GM21526 (cell line): ENCODE data around the gene OSBPL3.

Experiments
- ATAC-seq: cut with Tn5 transposase; IDR thresholded peaks from one replicate; pipeline ENCODE4 v1.9.1; 2021; ENCODE audit warnings: moderate library complexity; ENCODE audit not compliant: unreplicated experiment, low FRiP score

Gene OSBPL3

DNA sequence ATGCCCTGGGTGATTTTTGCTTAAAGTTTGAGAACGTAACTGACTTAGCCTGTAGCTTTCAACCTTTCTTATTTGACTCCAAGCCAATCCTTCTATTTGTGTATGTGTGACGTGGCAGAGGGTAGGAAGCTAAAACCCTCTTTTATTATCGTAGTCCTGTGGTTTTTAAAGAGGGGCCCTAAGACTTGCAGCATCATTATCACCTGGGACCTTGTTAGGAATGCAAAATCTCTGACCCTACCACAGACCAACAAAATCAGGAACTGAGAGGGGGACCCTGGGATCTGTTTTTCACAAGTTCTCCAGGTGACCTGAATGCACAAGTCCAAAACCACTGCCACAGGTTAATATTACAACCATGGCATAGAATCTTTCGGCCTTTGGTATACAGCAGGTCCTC, 80.1 kb downstream of the OSBPL3 start:
- ATAC-seq, result no peak

DNA sequence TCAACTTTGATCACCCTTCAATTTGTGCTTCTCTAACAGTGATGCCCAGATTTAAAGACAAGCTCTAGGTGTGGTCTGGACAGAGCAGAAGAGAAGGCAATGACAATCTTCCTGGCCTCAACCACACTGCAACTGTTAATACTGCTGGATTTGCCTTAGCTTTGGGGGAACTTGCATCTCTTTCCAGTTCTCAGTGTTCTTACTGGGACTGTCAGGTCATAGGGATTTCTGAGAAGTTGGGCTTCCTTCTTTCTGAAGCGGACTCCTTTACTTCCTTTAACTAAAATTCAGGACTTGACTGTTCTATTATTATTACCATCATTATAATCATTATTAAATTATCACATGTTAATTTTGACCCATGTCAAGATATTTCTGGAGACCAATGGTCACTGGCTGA, 80.8 kb downstream of the OSBPL3 start:
- no peak for ATAC-seq

DNA sequence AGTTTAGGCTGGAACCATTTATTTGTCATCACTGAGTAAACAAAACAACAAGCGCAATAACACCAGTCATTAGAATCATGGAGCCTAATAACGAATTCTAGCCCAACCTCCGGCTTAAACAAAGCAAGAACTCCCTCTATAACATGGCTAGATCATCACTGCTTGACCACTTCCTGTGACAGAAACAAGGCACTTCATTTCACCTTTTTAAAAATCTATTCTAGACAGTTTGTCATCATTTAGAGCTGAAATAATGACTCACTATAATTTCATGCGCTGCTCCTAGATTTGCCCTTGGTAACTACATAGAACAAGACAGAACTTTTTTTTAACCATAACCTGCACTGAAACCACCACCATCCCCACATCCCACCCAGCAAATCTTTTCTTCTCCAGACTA, 81.3 kb downstream of the OSBPL3 start:
- no peak for ATAC-seq

DNA sequence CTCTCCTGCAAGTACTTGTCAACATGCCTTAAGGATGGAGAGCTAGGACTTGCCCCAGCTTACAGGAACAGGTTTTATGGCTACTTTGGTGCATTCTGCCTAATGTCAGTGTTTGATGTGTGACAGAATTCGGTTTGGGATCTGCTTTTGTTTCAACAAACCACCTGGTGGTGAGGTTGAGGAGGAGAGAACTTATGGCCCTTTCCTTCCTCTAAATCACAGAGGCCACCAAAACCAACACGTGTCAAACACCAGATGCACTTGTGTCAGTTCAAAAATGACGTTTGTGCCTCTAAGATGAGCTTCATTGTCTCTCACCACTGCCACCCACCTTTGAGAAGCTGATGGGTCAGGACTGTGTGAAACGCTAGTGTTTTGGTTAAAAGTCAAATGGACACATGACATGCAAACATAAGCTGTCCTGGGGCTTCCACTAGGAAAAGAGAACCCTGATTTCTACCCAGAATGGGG, 83.9 kb downstream of the OSBPL3 start:
- peak; percentile 81 for ATAC-seq

DNA sequence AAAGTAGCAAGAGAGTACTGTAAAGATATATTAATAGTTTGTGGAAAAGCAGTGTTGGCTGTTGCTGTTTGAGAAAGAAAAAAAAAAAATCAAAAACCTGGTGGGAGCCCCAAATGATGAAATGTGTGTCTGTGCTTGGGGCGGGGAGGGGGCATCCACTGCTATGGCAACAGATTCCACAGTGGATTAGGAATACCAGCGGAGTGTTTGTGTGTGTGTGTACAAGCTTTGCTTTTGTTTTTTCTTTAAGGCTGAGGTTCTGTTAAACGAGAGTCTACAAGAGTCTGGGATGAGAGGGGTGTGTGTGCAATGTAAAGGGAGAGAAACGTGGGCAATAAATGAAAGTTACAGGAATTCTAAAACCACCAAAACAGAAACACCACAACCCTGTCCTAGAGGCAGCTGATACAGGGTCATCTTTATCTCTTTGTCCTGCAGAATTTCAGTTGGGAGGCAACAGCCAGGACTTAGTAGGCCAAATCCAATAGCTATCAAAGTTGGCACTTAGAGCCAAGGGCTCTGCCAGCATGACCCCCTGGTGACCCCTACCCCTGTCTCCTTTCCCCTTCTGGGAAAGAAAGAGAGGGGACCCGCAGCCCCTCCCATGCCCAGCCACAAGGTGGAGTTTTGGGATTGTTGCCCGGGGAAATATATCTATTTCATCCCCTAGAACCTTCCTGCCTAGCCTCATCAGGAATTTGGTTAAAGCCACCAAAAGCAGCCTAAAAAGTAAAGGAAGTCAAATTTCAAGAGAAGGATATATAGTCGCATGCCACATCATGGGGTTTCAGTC, 85.4 kb downstream of the OSBPL3 start:
- ATAC-seq, result no peak

DNA sequence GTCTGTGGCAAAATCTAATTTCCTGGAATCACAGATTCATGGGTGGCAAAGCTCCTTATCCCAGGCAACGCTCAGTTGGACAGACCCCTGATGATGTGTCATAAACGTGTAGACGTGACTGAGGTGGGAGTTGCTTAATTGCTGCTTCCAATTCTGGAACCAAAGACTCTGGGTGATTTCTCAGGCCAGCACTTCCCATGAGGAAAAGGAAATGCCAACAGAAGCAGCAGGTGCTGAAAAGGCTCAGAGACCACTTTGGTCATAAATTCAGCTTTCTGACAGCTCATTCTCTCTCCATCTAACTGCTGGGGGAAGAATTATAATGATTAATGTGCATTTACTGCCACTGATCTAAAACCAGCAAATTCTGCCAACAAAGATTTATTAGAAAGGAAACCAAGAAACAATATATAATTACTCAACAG, 88.7 kb downstream of the OSBPL3 start:
- ATAC-seq, result no peak

DNA sequence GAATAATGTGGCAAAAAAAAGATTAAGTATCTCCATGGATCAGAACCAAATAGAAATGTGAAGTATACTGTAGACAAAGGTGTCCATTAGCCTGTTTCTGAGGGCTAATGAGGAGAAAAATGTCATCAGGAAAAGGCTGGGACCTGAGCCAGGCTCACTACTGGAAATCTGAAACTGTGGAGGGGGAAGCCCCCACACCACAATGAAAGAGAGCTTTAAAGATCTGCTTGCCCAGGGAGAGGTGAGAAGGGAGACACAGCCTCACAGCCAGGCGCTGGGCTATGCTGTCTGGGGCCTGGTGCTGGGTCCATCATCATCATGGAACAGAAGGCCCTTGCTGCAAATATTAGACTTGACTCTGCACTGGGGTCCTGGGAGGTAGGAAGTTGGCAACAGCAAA, 90.4 kb downstream of the OSBPL3 start:
- no peak for ATAC-seq

DNA sequence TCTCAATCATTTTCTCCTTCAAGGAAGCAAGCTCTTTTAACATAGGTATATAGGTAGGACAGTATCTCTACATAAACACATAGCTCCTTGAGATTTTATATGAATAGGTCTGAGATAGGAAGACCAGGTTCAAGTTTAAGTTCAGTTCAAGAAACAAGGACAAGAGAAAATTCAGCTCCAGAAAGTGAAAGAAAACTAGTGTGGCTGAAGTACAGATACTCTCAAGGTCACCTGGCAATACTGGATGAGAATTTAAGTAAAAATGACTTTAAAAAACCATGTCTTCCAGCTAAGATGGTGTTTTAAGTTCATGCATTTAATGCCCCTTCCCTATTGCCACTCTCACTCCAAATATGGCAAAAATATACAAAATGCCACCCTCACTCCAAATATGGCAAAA, 91.3 kb downstream of the OSBPL3 start:
- no peak for ATAC-seq

DNA sequence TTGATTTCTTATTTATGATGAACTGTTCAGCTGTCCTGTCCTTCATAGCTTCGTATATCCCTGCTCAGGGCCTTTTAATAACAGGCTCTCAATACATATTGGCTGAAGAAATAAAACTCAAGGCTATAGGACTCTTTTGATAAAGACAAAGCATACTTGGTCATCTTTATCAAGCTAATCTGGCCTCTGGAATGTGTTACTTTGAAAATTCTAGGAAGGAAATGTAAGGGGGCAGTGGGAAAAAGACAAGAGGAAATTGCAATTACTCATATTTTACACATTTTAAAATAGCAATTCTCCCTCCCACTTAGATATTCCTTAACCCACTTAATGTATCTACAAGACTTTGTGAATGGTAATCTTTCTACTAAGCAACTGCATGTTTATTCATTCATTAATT, 94.3 kb downstream of the OSBPL3 start:
- no peak for ATAC-seq

DNA sequence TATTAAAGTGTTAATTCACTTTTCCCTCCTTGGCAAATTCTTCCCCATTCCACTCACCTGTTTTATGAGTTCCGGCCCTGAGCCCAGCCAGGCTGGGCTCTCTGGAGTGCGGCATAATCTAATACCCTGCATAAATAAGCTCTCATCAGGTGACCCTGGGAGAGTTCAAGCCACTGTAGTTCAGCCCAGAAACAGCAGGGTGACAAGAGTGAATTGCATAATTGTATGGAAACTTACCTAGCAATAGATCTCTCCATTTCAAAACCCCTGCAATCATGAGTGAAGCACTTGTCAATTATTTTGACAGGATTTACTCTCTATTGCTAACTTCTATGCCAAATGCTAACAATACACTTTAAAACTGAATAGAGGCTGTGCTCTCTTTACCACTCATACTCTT, 94.7 kb downstream of the OSBPL3 start:
- ATAC-seq, result no peak

DNA sequence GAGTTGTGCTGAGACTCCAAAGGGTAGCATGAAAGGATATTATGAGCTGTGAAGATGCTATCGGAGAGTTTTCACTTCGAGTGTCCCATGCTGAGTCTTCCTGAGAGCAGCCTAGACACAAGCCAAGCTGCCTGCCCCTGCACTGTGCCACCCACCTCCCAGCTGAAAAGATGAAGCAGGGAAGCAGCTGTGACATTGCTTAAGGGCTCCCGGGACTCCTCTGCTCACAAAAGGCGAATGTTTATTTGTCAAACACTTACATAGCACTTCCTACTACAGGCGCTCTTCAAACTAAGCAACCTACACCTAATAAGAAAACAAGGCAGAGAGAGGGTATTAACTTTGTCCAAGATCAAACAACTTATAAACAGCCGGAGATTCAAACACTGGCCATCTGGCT, 95.6 kb downstream of the OSBPL3 start:
- ATAC-seq, result no peak

DNA sequence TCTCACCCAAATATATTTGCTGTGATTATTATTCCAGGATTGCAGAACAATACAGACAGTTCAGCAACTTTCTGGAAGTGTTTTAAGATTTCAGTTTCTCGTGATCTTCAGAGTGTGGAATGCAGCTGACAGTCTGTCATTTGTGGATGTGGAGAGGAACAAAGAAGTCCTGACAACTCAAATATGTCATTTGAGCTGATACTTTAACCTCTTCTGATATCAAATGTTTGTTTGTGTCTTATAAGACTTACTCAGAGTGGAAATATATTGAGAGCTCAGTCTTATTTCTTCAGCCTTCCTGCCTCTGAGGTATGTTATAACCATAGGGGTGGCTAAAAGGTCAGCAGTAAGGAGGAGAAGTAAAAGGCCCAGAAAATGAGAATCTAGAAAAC, 96.4 kb downstream of the OSBPL3 start:
- ATAC-seq, result no peak

DNA sequence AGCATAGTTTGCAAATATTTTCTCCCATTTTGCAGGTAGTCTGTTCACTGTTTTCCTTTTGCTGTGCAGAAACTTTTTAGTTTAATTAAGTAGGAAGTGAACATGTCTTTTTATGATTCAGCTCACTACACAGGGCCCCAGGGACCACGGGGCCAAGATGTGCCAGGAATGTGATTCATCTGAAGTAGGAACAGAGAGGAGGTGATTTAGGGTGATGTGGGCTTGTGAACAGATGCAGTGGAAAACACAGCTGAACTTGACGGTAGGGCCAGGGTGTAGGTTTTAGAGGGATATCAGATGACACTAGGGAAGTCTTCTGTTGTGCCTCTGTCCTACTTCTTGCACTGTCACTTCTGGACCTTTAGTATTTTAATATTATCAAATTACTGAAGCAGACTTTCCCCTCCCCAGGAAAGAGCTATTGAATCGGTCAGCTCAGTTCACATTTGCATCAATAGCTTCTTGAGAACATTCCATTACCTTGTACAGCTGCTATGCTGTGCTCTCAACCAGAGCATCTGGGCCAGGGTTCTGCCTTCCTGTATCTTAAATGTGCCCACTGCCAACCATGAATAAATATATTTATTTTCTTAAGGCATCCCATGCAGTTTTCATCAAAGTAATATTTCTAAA, 96.9 kb downstream of the OSBPL3 start:
- no peak for ATAC-seq

DNA sequence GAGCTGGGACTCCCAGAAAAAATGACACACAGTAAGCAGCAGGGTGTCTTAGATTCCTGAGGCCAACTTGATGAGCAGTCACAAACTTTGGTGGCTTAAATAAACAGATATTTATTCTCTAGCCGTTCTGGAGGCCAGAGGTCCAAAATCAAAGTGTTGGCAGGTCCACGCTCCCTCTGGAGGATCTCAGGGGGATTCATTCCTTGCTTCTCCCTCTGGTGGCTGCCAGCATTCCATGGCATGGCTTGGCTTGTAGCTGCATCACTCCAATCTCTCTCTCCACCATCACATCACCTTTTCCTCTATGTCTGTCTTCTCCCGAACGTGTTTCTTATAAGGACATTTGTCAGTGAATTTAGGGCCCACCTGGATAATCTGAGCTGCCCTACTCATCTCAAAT, 98.4 kb downstream of the OSBPL3 start:
- ATAC-seq, result no peak

DNA sequence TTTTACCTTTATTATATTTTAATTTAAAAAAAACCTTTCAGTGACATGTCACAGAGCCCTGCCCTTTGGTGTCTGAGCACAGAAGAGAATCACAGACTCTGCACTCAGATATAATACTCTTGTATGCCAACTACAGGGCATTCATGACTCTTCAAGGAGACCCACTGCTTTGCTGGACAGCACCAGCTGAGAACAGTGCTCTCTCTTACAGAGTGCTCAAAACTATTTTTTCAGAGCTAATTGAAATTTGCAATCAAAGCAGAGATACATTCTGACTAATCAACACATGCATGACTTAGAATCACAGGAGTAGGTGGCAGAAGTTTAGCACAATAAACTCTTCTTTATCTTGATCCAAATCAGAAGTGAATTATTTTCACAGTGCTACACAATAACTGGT, 99.1 kb downstream of the OSBPL3 start:
- no peak for ATAC-seq

DNA sequence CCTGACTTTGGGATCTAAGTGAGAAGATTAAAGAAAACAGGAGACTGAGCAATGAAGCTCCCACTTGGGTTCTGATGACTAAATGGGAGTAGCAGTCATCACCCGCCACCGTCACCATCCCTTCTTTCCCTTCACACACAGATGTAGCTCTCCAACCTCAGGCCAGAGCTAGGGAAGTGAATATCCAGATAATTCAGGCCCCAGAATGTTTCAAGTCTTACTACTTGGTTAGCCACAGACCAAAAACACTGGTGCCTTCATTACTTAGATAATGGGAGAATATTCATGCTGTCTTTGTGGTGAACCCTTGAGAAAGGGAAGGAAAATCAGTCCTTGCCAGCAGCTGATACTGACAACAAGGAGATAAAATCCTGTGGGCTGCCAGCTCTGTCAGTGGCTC, 100.7 kb downstream of the OSBPL3 start:
- no peak for ATAC-seq

DNA sequence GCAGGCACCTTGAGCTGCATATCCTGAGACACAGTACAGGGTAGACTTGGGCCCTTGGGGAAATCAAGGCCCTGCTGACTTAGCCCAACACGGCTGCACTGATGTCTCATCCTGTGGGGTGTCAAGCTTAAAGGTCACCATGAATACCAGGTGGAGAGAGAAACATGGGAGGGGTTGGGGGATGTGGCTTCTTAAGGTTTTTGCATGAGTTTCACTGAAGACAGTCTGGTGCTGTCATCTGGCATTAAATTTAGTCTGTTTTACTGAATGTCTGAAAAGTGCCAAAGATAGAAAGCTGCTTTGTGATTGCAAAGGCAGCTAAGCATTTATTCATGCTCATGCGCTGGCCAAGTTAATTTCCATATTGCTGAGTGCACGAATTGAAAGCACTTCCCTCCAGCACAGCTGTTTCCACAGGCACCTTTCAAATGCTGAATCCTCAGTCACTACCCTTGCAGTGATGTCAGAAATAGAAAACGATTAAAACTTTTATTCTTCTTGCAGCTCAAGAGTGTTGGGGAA, 102.1 kb downstream of the OSBPL3 start:
- ATAC-seq, result peak; percentile 93

DNA sequence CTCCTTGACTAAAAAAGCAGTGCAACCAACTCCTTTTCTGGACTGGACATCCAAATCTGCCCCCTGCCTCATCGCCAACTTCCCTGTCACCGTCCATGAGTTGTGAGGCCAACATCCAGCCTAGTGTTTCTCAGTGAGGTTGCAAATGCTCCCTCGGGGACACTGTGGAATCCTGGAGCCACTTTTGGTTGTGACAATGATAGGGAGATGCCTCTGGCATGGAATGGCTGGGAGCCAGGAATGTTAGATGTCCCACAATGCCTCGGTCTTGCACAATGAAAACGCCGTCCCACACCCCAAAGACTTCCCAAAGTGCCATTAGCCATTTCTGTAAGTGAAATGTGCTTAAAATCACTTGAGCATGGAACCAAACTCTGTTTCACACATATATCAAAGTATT, 105.2 kb downstream of the OSBPL3 start:
- ATAC-seq, result no peak

DNA sequence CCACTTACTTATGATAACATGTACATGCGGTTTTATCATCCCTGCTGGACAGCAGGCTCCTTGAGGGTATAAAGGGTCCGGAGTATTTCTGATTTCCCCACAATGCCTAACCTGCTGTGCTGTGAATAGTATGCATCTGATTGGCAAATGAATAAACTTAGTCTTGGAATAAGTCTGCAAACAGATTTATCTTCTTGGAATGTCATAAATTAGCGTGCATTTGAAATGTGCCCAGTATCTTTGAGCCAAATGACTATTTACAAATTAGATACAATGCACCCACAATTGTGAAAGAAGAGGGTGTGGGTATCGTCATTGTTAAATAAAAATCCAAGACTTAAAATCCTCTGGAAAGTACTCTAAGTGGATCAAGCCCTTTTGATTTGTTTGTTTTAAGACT, 106.0 kb downstream of the OSBPL3 start:
- no peak for ATAC-seq

DNA sequence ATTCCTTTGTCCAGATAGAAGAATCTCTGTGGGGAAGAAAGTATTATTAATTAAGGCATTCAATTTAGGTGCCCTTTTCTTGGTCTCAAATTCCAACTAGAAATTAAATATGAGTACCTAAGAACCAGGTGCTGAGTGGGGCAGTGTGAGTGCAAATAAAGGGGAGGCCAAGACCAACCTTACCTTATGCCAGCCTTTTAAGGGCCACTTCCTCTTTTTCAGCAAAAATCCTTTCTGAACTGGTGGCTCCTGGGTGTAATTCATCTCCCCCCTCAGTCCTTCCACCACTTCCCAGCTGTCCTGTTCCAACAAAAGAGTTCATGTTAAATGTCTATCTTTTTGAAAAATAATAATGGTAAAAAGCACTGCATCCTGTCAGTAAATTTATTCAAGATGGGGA, 108.2 kb downstream of the OSBPL3 start:
- ATAC-seq, result no peak

DNA sequence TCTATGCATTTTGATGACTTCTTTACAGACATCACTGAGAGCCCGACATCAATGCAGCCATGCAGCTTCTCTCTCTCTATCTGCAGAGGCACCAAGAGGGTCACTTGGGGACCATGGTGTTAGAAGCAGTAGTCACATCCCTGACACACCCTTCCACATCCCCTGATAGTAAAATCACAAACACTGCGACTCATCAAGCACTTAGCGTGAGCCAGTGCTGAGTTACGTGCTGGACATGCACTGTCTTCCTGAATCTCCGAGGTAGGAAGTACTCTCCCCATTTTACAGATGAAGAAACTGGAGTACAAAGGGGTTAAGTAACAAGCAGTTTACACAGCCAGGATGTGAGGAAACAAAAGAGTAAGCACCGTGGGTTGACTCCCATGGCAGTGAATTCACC, 109.2 kb downstream of the OSBPL3 start:
- ATAC-seq, result no peak

DNA sequence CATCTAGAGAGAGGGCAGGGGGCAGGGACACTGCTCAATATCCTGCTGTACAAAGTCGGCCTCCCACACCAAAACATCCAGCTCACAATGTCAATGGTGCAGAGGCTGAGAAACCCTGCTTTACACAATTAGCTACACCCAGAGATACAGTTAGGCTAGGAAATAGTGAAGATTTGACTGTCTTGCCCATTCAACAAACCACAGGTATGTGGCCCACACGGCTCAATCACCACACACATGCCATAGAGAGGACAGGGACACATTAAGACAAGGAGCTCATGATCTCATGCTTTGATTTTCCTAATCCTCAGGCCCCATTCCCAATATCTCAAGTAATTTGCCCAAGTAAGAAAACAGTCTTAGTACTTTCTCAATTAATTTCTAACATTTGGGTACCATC, 110.4 kb downstream of the OSBPL3 start:
- ATAC-seq, result no peak
